Kidney (tissue), 14 donors: ENCODE measurements around the gene POLD3. TPM values are rescaled to one million over a fixed set of nuclear protein-coding genes. Genes with fewer than 3 reads are reported as not detected.
A peak's percentile ranks its signal among the peaks of the same experiment; 100 is the strongest.
"Not testable (repeated sequence)": the region's sequence is repeated elsewhere in the genome, so short reads cannot be mapped to it uniquely, and the experiment has no call there.

ENCODE experiments used
- DNase-seq, 5 donors: peaks; one replicate each; pipeline ENCODE4 v3.0.0-alpha.2; 2013 to 2020
- FAIRE-seq: peaks from 2 replicates; lab custom pipeline; 2012; peaks lifted over from hg19 to GRCh38; lab: Jason Lieb, UNC
- H3K27ac ChIP-seq, 2 donors: one replicate each; pipeline ENCODE4 v1.7.0; 2013; ENCODE audit warnings: low read depth in 2 of 2, low read length in 2 of 2, inconsistent platforms in 1 of 2
- H3K27me3 ChIP-seq: one replicate; pipeline ENCODE4 v1.7.1; 2013; ENCODE audit warnings: low read length, inconsistent platforms; ENCODE audit not compliant: control insufficient read depth, insufficient read depth
- H3K36me3 ChIP-seq, 3 donors: one replicate each; pipeline versions ENCODE4 v1.7.0 to v1.7.1; 2013; ENCODE audit warnings: low read length in 3 of 3, control low read depth in 1 of 3, inconsistent platforms in 1 of 3; ENCODE audit not compliant: insufficient read depth in 3 of 3, control insufficient read depth in 2 of 3
- H3K4me1 ChIP-seq, 3 donors: one replicate each; pipeline versions ENCODE4 v1.7.0 to v1.7.1; 2013; ENCODE audit warnings: low read length in 3 of 3, inconsistent platforms in 1 of 3, low read depth in 1 of 3; ENCODE audit not compliant: control insufficient read depth in 2 of 3, insufficient read depth in 2 of 3
- H3K4me3 ChIP-seq, 3 donors: one replicate each; pipeline versions ENCODE4 v1.7.0 to v1.8.1; 2013; ENCODE audit warnings: low read length in 3 of 3, control low read depth in 1 of 3, inconsistent platforms in 1 of 3
- H3K9ac ChIP-seq, 3 donors: one replicate each; pipeline versions ENCODE4 v1.7.0 to v1.7.1; 2013; ENCODE audit warnings: low read length in 3 of 3, control low read depth in 1 of 3, inconsistent platforms in 1 of 3
- H3K9me3 ChIP-seq, 3 donors: one replicate each; pipeline versions ENCODE4 v1.7.0 to v1.7.1; 2013; ENCODE audit warnings: low read length in 3 of 3, control low read depth in 1 of 3, inconsistent platforms in 1 of 3; ENCODE audit not compliant: control insufficient read depth in 2 of 3, insufficient read depth in 1 of 3
- intact Hi-C: fragments of 100-400 bp; cut with DNase I; formaldehyde crosslinking; loops from one replicate; pipeline ENCODE4 v1.11.1; 2022
- polyA plus RNA-seq: library from polyadenylated mRNA; stranded (reverse); fragments of 350-450 nt; fragmentation: Illumina TruSeq; extraction: RNeasy Lipid Tissue Mini Kit (QIAGEN cat#74804); gene quantifications from one replicate; pipeline ENCODE4 v1.2.3, GENCODE V29; 2014; ENCODE audit warnings: low read depth, low replicate concordance; ENCODE audit not compliant: insufficient read depth
- total RNA-seq: library from RNA; stranded (reverse); fragmentation: NEBNext Ultra II Directional; extraction: Animal tissue kit (Norgen Biotek cat#: 25700); gene quantifications from one replicate; pipeline ENCODE4 v1.2.1, GENCODE V29; 2021
- TF ChIP-seq, protein P1 (sequence below): IDR thresholded peaks from 3 replicates; pipeline ENCODE4 v1.5.1; 2012; ENCODE audit warnings: mild to moderate bottlenecking, moderate library complexity, borderline replicate concordance; ENCODE audit not compliant: insufficient read depth; ENCODE audit errors: extremely low read depth
- donor health status: control.
- donor health status: control.
- donor health status: control.
- donor health status: control.
- donor health status: control.
- donor health status: DM: yes; HTN: yes; CAD: no.
- donor health status: Normal renal cell carcinoma (clear cell type).

Gene POLD3
- total and polyA plus RNA-seq, 2 donors from 2014 or later: 12.8 to 22.3 TPM

- no peak overlapping the region for H3K27ac ChIP-seq
- intact Hi-C loops: no loop called here
- FAIRE-seq: no peak
Measured at GRCh38 chr11:74583024-74583624, 9.3 kb upstream of the POLD3 start.

GRCh38 chr11:74590492-74590891, 1.9 kb upstream of the POLD3 start:
- H3K36me3 ChIP-seq, H3K9me3 ChIP-seq, H3K27me3 ChIP-seq, FAIRE-seq, DNase-seq, H3K9ac ChIP-seq, H3K4me3 ChIP-seq, intact Hi-C loops, H3K27ac ChIP-seq: not testable (repeated sequence)
- peaks cover 0 to 12% (median 3%) of the 10 kb centered on the region in 3 donors for H3K4me1 ChIP-seq

More at GRCh38 chr11:74583024-74583624, 9.3 kb upstream of the POLD3 start:
- no peaks in the 10 kb centered on the region for H3K27me3 ChIP-seq
- TF ChIP-seq, protein P1, sequence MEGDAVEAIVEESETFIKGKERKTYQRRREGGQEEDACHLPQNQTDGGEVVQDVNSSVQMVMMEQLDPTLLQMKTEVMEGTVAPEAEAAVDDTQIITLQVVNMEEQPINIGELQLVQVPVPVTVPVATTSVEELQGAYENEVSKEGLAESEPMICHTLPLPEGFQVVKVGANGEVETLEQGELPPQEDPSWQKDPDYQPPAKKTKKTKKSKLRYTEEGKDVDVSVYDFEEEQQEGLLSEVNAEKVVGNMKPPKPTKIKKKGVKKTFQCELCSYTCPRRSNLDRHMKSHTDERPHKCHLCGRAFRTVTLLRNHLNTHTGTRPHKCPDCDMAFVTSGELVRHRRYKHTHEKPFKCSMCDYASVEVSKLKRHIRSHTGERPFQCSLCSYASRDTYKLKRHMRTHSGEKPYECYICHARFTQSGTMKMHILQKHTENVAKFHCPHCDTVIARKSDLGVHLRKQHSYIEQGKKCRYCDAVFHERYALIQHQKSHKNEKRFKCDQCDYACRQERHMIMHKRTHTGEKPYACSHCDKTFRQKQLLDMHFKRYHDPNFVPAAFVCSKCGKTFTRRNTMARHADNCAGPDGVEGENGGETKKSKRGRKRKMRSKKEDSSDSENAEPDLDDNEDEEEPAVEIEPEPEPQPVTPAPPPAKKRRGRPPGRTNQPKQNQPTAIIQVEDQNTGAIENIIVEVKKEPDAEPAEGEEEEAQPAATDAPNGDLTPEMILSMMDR: no peak
- no peaks in the 10 kb centered on the region for H3K9me3 ChIP-seq
- no peaks in the 10 kb centered on the region for H3K4me1 ChIP-seq
- DNase-seq: no peak
- H3K9ac ChIP-seq: no peak overlapping the region
- no peak overlapping the region for H3K4me3 ChIP-seq
- H3K36me3 ChIP-seq: no peaks in the 10 kb centered on the region

- no peaks in the 10 kb centered on the region for H3K9me3 ChIP-seq
- no peaks in the 10 kb centered on the region for H3K27me3 ChIP-seq
- H3K4me1 ChIP-seq: peaks cover 0 to 12% (median 3%) of the 10 kb centered on the region in 3 donors
- intact Hi-C loops: no loop called here
- FAIRE-seq (no peak), DNase-seq (no peak)
- TF ChIP-seq, protein P1: no peak
- H3K27ac ChIP-seq: peak overlapping the region; percentile 74 to 83
- peak overlapping the region; percentile 30 to 77 (median 40) for H3K9ac ChIP-seq
- H3K4me3 ChIP-seq: peak overlapping the region; percentile 74 to 89 (median 77)
- H3K36me3 ChIP-seq: peaks cover 0 to 7% (median 0%) of the 10 kb centered on the region in 3 donors
Measured at GRCh38 chr11:74592063-74592440, 330 bp upstream of the POLD3 start.

DNA sequence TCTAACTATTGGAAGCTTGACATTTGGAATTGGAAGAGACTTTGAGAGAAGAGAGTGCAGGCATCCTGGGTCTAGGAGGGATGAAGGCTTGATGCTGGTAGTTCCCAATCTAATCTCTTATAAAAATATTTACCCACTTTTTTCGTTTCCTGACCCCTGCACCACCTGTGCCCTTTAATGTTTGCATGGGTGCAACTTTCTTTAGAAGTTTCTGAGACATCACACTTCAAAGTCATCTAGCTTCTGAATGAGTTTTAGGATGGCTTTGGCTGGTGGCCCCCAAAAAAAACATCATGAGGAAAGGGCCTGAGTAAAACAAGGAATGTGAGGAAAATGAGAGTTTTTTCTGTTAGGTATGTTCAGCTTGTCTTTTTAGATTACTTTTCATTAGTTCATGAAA, 1.1 kb downstream of the POLD3 start:
- no peak for FAIRE-seq
- peak overlapping the region; percentile 74 to 89 (median 77) for H3K4me3 ChIP-seq
- DNase-seq: no peak
- no peaks in the 10 kb centered on the region for H3K9me3 ChIP-seq
- H3K27ac ChIP-seq: no peak overlapping the region
- TF ChIP-seq, protein P1: no peak
- peaks cover 0 to 7% (median 0%) of the 10 kb centered on the region in 3 donors for H3K36me3 ChIP-seq
- peaks cover 0 to 12% (median 3%) of the 10 kb centered on the region in 3 donors for H3K4me1 ChIP-seq
- intact Hi-C loops: no loop called here
- no peaks in the 10 kb centered on the region for H3K27me3 ChIP-seq
- peak overlapping the region; percentile 77 to 87 (median 78) for H3K9ac ChIP-seq
